NCI-H82 treated with DMSO at 0.1 percent for 48 hours (cell line): ENCODE measurements around the gene SLC18A2.
"Not testable (repeated sequence)": the region's sequence is repeated elsewhere in the genome, so short reads cannot be mapped to it uniquely, and the experiment has no call there.

Experiments
- DNase-seq: peaks from one replicate; lab custom pipeline; 2025; ENCODE audit not compliant: unreplicated experiment; lab: John Stamatoyannopoulos, UW

The SLC18A2 gene

DNA sequence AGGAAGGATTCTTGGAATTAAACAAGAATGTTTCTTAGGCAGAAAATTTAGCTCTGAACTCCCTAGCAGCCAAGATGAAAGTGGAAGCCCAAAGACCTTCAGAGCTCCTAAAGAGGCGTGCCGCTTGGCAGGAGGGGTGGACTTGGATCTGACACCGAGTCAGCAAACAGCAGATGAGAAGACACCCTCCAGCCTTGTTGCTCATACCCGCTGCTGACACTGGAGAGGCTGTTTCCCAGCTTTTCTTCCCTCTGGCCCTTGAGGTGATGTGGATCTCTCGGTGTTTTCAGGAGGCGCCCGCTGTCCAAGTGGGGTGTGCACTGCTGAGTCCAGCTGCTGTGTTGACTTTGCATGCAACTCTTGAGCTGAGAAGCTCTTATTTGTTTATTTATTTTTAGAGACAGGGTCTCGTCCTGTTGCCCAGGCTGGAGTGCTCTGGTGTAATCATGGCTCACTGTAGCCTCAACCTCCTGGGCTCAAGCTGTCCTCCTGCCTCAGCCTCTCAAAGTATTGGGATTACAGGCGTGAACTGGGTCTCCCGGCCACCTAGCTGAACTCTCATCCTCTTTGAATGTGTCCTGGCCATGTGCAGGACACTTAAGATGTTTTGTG, 21.5 kb downstream of the SLC18A2 start:
- no peak for DNase-seq

DNA sequence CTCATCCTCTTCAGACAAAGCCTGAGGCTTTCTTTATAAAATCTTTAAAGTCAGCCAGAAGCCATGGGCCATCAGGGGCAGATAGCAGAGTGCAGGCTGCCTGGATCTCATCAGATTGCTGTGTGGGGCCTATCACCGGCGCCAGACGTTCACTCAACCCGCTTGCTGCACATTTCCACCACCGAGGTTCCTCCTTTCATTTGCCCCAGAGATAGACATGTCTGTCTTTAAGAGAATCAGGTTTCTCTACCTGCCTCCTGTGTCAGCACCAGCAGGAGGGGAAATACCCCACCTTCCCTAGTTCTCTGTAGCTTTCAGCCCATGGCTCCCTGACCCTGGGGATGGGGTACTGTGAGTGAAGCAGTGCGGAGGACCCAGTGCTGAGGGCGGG, 22.0 kb downstream of the SLC18A2 start:
- DNase-seq = no peak

DNA sequence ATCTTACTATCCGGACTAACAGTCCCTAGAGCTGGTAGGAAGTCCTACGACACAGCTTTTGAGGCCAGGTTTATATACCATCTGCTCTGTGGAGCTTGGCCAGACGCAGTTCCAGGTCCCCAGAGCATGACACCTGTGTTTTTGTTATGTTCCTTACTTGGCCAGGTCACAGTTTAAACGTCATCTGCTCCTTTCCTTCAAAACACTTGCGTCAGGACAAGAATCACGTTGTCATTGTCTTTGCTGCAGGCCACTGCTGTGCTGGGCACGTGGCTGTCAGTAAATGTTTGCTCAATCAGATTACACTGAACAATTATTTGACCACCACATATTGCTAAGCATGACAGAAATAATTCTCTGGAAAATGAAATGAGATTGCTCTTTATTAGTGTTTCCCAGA, 23.9 kb downstream of the SLC18A2 start:
- no peak for DNase-seq

DNA sequence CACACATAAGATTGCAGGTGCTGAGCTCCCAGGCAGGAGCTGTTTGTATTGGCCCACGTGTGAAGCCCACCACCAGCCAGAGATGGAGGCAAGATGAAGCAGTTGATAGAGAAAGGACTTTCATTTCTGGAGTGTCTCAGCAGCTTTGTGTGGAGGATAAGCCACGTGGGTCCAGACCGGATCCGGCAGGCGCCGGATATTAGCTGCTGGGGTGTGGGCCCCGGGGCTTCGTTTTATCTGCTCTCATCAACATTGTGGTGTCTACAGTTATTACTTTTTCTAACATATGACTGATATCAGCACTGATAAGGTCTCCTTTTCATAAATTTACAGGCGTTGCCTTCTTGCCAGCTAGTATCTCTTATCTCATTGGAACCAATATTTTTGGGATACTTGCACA, 25.5 kb downstream of the SLC18A2 start:
- DNase-seq = no peak

DNA sequence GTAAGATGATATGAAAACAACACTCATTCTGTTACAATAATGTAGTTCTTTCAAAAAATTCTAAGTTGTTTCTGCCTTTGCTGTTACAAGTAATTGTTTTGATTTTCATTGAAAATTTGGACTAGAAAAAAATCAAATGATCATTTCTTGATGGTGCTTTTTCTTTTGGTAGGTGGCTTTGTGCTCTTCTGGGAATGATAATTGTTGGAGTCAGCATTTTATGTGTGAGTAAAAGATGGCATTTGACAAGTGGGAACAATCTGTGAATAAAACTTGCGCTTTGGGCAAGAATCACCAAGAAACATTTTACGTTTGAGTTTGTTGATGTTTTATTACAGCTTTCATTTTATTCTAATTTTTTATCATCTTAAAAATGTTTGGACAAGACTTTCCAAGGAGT, 25.9 kb downstream of the SLC18A2 start:
- no peak for DNase-seq

DNA sequence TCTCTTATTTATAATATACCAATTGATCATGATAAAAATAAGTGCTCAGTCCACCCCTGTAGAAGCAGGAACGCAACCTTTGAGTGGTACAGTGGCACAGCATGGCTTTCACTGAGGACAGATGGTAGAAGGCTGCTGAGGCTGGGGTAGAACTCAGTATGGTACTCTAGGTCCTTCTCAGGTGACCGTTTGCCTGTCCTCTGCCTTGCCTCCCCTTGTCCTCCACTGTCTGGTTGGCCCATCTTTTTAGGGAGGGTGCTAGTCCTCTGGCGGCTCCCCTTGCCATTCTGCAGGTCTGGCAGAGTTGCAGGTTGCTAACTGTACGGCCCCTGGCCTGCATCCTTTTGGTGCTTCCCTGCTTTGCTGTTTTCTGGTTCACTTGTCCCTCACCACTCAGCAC, 27.3 kb downstream of the SLC18A2 start:
- DNase-seq = no peak

DNA sequence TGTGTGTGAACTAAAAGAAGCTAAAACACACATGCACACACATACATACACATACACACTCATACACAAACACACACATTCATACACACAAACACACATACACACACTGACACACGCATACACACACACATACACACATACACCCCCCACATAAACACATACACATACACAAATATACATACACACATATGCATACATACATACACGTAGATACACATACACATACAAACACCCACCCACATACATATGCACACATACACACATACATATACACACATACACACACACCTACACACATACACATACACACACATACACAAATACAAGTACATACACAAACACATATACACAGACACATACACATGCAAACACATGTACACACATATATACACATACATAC, 28.0 kb downstream of the SLC18A2 start:
- no peak for DNase-seq

DNA sequence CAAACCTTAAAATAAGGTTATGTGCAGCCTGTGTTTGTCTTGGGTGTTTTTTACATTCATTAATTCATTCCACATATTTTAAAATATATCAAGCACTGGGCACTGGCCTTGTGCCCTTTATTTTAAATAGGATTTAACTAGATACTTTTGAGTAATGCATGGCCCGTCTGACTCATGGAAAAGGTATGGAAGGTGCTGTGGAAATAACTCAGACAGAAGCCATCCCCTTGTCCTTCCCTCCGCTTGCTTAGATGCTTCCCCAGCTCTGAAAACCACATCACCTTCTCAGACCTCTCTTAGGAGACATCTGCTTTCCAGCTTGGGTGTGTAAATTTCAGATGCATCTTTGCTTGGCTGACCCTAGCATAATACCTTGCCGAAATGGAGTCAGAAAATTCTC, 30.5 kb downstream of the SLC18A2 start:
- DNase-seq = no peak

DNA sequence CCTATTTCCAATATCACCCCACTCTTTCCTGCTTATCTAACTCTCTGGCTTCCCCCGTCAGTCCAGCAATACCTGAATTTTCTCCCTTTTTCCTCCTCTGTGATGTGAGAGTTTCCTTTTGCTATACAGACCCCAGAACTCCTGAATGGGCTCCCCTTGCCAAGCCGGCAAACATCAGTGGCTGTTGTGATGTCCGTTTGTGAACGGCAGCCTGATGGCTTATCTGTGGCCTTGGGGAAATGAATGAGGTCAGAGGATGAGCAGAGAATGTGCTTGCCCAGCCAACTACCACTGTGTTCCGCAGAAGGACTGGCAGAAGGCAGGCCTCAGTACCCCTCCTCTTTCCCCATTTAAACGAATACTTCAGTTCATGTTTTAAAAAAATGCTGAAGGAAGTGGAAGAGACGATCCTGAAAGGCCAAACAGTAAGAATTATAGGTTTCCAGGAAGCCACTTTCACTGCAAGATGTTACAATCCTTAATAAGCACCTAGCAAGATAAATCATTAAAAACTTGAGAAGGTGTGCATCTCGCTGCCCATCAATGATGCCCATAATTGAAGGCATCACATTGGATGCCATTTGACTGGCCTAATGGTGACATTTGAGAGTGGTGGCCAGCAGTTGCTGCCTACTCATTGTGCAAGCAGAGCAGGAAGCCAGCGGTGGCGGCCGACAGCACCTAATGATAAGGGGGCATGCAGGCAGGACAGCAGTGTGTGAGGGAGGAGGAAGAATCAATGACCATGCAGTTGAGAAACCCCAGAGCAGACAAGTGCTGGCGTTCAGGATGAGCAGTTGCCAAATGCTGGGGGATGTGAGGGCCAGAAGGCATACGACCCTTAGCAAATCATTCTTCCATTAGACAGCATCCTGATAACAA, 31.5 kb downstream of the SLC18A2 start:
- DNase-seq = no peak

DNA sequence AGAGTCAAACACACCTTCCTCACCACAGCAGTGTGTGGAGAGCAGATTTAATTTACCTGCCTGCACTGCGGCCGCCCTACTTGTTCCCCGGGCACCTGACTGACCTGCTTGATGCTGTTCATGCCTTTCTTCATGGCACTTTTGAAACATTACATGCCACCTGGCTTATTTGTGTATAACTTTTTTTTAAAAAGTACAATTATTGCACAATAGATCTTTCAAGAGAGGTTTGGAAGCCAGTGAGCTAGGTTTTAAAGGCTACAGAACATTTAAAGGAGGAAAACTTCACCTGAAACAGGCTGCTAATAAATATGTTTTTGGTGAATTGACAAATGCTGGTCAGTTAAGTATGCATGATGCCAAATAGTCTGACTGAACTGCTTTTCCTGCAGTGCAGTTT, 33.1 kb downstream of the SLC18A2 start:
- no peak for DNase-seq

DNA sequence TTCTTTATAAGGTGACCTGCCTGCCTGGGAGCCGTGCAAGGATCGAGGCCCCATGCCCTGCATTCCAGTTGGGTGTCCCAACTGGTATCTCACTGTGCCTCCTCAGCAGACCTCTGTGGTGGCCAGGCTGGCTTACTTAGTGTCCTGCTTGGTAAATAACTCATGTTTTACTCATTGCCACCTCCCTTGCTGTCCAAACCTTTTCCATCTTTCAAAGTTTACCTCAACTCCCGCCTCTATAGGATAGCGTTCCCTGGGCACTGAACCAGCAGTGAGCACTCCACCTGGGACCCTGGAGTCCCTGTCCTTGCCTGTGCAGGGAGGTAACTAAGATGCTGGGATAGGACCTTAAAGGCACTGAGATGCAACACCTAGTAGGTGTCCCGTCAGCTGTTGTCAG, 33.6 kb downstream of the SLC18A2 start:
- no peak for DNase-seq

DNA sequence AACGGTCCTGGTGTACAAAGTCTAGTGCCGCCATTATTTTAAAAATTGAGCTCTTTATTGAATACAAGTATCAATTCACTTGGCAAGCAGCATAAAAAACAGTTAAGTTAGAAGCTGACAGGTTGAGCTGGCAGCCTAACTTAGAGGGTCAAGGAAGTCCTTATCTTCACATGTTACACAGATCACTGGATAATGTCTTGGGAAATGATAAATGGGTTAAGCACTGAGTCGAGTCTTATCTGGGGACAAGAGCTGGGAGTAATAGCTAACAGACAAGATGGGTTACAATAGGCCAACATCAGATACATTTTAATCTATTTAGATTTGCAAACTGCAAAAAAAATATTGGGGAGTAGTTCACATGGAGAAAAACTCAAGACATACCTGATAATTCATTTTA, 34.2 kb downstream of the SLC18A2 start:
- no peak for DNase-seq

DNA sequence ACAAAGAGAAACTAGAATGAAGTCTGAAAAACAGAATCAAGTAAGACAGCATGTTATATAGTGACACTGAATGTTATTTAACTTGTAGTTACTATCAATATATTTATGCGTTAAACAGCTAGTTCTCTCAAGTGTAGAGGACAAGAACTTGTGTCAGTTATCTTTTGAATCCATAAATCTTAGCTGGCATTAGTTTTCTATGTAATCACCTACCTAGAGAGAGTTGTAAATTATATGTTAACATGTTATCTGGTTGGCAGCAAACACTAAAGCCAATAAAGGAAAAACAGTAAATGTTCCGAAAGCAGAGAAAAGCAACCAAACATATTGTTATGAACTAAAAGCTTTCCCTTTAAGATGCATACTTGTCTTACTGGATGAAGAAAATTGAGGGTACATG, 36.8 kb downstream of the SLC18A2 start:
- no peak for DNase-seq

DNA sequence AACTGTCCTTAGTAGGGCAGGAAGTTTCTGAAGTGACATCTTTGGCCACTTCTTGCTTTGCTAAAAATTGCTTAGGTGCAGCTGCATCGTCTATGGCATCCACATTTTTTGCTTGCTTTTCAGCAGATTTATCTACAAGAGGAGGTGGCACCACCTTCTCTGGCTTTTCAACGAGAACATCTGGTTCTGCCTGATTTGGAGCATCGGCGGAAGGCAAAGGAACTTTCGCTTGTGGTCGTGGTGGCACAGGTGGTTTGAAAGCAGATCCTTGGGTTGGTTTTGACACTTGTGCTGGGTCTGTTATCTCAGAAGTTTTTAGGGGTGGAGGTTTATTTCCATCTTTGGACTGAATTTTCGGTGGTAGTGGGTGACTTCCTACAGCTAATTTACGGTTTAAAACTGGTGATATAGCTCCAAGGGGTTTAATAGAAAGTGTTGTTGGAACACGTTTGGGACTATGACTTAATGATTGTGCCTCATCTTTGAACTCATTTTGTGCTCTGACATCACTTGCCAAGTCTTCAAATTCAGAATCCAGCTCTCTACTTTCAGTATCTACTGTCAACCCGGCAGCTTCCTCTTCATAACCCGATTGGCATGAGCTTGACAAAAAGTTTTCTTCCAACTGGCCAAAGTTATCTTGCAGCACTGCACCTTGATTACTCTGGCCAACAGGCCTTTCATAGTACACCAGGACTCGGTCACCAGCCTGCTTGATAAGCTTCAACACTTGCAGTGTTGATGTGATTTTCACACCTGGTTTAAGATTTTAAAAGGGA, 44.0 kb downstream of the SLC18A2 start:
- DNase-seq = no peak

DNA sequence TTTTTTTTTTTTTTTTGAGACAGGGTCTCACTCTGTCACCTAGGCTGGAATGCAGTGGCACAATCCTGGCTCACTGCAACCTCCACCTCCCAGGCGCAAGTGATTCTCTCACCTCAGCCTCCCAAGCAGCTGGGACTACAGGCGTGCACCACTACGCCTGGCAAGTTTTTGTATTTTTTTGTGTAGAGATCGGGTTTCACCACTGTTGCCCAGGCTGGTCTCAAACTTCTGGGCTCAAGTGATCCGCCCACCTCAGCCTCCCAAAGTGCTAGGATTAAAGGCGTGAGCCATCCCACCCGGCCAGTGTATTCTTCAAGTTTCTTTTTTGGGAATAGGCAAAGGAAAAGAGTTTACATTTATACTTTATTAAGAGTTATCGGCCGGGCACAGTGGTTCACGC, 50.0 kb downstream of the SLC18A2 start:
- DNase-seq = not testable (repeated sequence)

DNA sequence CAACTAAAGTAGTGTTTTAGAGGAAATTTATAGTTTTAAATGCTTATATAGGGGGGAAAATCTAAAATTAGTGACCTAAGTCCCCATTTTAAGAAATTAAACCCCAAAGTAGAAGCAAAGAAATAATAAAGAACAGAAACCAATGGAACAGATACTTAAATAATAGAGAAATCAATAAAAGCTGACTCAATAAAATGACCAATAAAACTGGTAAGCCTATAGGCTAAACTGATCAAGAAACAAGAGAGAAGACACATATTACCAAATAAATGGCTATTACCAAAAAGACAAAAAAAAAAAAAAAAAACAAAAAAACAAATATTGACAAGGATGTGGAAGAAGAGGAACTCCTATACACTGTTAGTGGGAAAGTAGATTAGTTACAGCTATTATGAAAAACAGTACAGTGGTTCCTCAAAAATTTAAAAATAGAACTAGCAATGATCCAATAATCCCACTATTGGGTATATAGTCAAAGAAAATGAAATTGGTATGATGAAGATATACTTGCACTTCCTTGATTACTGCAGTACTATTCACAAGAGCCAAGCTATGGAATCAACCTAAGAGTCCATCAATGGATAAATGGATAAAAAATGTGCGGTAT, 53.2 kb downstream of the SLC18A2 start:
- DNase-seq = no peak

DNA sequence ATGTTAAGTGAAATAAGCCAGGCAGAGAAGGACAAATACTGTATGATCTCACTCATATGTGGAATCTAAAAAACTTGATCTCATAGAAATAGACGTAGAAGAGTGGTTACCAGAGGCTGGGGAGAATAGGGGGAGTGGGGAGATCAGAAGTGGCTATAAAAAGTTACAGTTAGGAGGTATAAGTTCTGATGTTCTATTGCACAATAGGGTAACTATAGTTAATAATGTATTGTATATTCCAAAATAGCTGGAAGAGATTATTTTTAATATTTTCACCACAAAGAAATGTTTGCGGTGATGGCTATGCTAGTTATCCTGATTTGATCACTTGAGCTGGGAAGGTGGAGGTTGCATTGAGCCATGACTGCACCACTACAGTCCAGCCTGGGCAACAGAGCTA, 53.8 kb downstream of the SLC18A2 start:
- DNase-seq = no peak

DNA sequence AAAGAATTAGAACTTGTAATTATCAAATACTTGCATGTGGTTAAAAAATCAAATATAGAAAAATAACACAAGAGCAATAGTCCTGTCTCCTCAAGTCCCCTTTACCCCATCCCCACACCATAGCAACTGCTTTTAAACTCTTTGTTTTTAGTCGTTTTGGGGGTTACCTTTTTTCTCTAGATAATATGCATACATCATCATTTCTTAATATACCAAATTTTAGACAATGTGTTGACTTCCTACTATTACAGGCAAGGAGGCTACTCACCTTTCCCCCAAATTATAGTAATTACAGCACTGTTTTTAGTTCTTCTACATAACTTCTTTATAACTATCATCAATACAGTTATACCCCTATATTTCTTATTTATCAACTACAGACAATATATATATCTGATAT, 57.3 kb downstream of the SLC18A2 start:
- DNase-seq = no peak

DNA sequence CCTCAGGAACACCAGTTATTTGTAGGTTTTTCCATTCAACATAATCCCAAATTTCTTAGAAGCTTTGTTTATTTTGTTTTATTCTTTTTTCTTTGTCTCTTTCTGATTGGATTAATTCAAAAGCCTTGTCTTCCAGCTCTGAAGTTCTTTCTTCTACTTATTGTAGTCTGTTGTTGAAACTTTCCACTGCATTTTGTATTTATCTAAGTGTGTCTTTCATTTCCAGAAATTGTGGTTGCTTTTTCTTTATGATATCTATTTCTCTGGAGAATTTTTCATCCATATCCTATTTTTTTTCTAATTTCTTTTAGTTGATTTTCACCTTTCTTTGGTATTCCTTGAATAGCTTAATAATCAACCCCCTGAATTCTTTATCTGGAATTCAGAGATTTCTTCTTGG, 58.5 kb downstream of the SLC18A2 start:
- no peak for DNase-seq

DNA sequence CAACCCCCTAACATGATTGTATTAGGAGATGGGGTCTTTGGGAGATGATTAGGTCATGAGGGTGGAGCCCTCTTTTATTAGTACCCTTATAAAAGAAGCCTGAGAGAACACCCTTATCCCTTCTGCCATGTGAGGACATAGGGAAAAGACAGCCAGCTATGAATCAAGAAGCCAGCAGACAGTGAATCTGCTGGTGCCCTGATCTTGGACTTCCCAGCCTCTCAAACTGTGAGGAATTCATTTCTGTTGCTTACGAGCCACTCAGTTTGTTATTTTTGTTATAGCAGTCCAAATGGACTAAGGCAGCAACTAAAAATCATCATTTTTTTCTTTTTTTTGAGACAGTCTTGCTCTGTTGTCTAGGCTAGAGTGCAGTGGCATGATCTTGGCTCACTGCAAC, 59.8 kb downstream of the SLC18A2 start:
- DNase-seq = no peak

DNA sequence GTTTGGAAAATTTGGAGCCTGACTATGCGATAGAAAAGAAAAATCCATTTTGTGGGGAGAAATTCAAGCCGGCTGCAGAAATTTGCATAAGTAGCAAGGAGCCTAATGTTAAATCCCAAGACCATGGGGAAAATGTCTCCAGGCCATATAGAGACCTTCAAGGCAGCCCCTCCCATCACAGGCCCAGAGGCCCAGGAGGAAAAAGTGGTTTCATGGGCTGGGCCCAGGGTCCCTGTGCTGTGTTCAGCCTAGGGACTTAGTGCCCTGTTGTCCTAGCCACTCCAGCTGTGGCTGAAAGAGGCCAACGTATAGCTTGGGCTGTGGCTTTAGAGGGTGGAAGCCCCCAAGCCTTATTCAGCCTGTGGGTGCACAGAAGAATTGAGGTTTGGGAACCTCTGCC, 62.5 kb downstream of the SLC18A2 start:
- not testable (repeated sequence) for DNase-seq

DNA sequence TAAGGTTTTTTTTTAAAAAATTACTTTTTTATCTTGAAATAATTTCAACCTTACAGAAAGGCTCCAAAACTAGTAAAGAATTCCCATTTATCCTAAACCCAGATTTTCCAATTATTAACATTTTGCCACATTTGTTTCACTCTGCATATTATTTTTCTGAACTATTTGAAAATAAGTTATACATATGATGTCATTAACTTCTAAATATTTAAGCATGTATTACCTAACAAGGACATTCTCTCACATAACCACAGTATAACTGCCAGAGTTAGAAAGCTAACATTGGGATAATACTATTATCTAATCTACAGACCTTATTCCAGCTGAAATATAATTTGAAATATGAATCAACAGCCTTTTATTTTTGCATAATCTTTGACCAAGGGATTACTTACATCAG, 65.8 kb downstream of the SLC18A2 start:
- DNase-seq = no peak
